ENCODE results near the gene HARS1. TPM values are rescaled to one million over a fixed set of nuclear protein-coding genes. Genes with fewer than 3 reads are reported as not detected.

HARS1 gene
- total and polyA plus RNA-seq, 2 donors (not counting 3 experiments of a cell fraction or from before 2014, with no cell fraction given), result 65.2 to 104 TPM

GRCh38 chr5:140673187-140673976, 17.8 kb downstream of the HARS1 start, which contains the start of gene DND1:
TSS of gene DND1 (minus strand) at chr5:140673576. CDS start at chr5:140673542, 34 bp downstream.
- no peak for DNase-seq (ENCODE audit: low read depth, low spot score)

More at GRCh38 chr5:140673187-140673976, 17.8 kb downstream of the HARS1 start, which contains the start of gene DND1:
- dilution Hi-C loops (cut with MboI; ENCODE audit: extremely low pct_ligation_motif_present, low sequenced_read_pairs), result no loop called here
- Histone ChIP-seq H3K9ac (replicated peaks; ENCODE audit: extremely low read depth, insufficient read depth, low read length) (no peak within 1 kb of the TSS), H4K20me1 (replicated peaks; ENCODE audit: control insufficient read depth, extremely low read depth, insufficient read depth, low read length) (no peaks in the 10 kb centered on the region), H3K9me3 (replicated peaks; ENCODE audit: control insufficient read depth, insufficient read depth, low read length) (no peaks in the 10 kb centered on the region), H3K4me3 (replicated peaks in 1 of 3; ENCODE audit: insufficient read depth in 1 of 3, low read depth in 1 of 3, low read length in 3 of 3) (peak within 1 kb of the TSS in 1 of 3 experiments; percentile 6), H2AFZ (ENCODE audit: low read depth, low read length) (peak within 1 kb of the TSS; percentile 57), H3K9me1 (replicated peaks; ENCODE audit: control insufficient read depth, extremely low read depth, insufficient read depth, low read length) (no peaks in the 10 kb centered on the region), H3K27me3 (ENCODE audit: control insufficient read depth in 2 of 2, insufficient read depth in 2 of 2, low read length in 2 of 2) (no peaks in the 10 kb centered on the region), H3K79me2 (ENCODE audit: control insufficient read depth, insufficient read depth, low read length) (no peaks in the 10 kb centered on the region), H3K27ac (ENCODE audit: insufficient read depth, low read depth, low read length) (no peak within 1 kb of the TSS), H3K36me3 (ENCODE audit: control insufficient read depth in 2 of 2, extremely low read depth in 1 of 2, insufficient read depth in 2 of 2, low read length in 2 of 2) (peaks cover 16 to 37% of the 10 kb centered on the region in 2 experiments), H3K4me1 (ENCODE audit: control insufficient read depth, extremely low read depth, insufficient read depth, low read length) (peaks cover 3% of the 10 kb centered on the region), H3K4me2 (ENCODE audit: insufficient read depth, low read length) (peak within 1 kb of the TSS; percentile 47)
- TF ChIP-seq MYC (IDR thresholded peaks at IDR 0.05; ENCODE audit: low read depth, low read length) (no peak), FOS (IDR thresholded peaks at IDR 0.05; ENCODE audit: borderline replicate concordance, insufficient read depth, low read length) (no peak), GATA2 (IDR thresholded peaks at IDR 0.05; ENCODE audit: insufficient read depth, insufficient read length, low read depth, low read length) (no peak), EZH2 (IDR thresholded peaks at IDR 0.05; ENCODE audit: borderline replicate concordance, low read depth, low read length, severe bottlenecking) (no peak), JUN (IDR thresholded peaks at IDR 0.05; ENCODE audit: borderline replicate concordance, insufficient read depth, insufficient read length, low read depth) (no peak), POLR2A (IDR thresholded peaks at IDR 0.05; ENCODE audit: low read depth, low read length) (no peak), POLR2AphosphoS5 (IDR thresholded peaks at IDR 0.05; ENCODE audit: insufficient read depth, low read depth, low read length) (no peak)
- TF ChIP-seq, protein P1, sequence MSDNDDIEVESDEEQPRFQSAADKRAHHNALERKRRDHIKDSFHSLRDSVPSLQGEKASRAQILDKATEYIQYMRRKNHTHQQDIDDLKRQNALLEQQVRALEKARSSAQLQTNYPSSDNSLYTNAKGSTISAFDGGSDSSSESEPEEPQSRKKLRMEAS (IDR thresholded peaks at IDR 0.05; ENCODE audit: insufficient read depth, insufficient read length), result no peak
- TF ChIP-seq, protein P2, sequence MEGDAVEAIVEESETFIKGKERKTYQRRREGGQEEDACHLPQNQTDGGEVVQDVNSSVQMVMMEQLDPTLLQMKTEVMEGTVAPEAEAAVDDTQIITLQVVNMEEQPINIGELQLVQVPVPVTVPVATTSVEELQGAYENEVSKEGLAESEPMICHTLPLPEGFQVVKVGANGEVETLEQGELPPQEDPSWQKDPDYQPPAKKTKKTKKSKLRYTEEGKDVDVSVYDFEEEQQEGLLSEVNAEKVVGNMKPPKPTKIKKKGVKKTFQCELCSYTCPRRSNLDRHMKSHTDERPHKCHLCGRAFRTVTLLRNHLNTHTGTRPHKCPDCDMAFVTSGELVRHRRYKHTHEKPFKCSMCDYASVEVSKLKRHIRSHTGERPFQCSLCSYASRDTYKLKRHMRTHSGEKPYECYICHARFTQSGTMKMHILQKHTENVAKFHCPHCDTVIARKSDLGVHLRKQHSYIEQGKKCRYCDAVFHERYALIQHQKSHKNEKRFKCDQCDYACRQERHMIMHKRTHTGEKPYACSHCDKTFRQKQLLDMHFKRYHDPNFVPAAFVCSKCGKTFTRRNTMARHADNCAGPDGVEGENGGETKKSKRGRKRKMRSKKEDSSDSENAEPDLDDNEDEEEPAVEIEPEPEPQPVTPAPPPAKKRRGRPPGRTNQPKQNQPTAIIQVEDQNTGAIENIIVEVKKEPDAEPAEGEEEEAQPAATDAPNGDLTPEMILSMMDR (IDR thresholded peaks at IDR 0.05; ENCODE audit: extremely low read depth in 1 of 2, insufficient read depth in 1 of 2, low read depth in 1 of 2, low read length in 2 of 2), result no peak
- BruUV-seq (replicated peaks), result no TSS peak
- ChIA-PET CTCF (no interaction called here), POLR2A (no interaction called here)
- no peak for FAIRE-seq
- intact Hi-C loops (cut with micrococcal nuclease), result no loop called here
